ENCODE measurements around the gene CDCA4.

DNA sequence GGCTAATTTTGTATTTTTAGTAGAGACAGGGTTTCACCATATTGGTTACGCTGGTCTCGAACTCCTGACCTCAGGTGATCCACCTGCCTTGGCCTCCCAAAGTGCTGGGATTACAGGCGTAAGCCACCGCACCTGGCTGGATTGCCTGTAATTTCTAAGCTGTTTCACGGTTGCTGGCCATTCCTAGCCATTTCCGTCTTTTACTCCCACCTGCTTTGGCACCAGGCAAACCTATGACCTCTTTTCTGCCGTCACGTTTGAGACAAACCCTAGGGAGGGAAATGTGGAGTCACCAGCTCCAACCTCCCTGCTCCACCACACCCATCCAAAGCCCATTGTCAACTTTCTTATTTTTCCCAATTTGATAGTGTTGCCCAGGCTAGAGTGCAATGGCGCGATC lies 43.1 kb upstream of the CDCA4 start:
- no peak for TF ChIP-seq EZH2 (IDR thresholded peaks at IDR 0.05; ENCODE audit: borderline replicate concordance, low read length)
- no peak for TF ChIP-seq CTCF (conservative IDR thresholded peaks at IDR 0.05 in 1 of 2, IDR thresholded peaks at IDR 0.05 in 1 of 2; ENCODE audit: extremely low read depth in 1 of 2, insufficient read depth in 1 of 2, low read depth in 1 of 2, low read length in 2 of 2)
